HEK293T (cell line): Measurements from ENCODE around the gene SNAP29.
"Not testable (repeated sequence)": the region's sequence is repeated elsewhere in the genome, so short reads cannot be mapped to it uniquely, and the experiment has no call there.

Experiments
- CTCF ChIA-PET: fragments of 350-600 bp; formaldehyde crosslinking; extraction: SDS; loops from one replicate; lab custom pipeline; 2021; ENCODE audit warnings: antibody characterized with exemption, inconsistent platforms; lab: Yijun Ruan, JAX
- POLR2A ChIA-PET: fragments of 350-600 bp; formaldehyde crosslinking; extraction: SDS; loops from one replicate; lab custom pipeline; 2020; ENCODE audit warnings: antibody characterized with exemption, inconsistent platforms; lab: Yijun Ruan, JAX
- DNase-seq: peaks from one replicate; pipeline ENCODE4 v3.0.0; 2012; ENCODE audit warnings: mixed read lengths; ENCODE audit errors: extremely low spot score
- ARNT ChIP-seq: fragments of 450-650 bp; IDR thresholded peaks from 2 replicates; pipeline ENCODE4 v1.6.1; 2017; ENCODE audit warnings: mild to moderate bottlenecking
- BHLHE40 ChIP-seq: fragments of 450-650 bp; IDR thresholded peaks from 2 replicates; pipeline ENCODE4 v1.6.1; 2016; ENCODE audit warnings: mild to moderate bottlenecking, moderate library complexity, borderline replicate concordance
- CTBP1 ChIP-seq: fragments of 450-650 bp; IDR thresholded peaks from 2 replicates; pipeline ENCODE4 v1.6.1; 2016; ENCODE audit warnings: borderline replicate concordance
- ELF4 ChIP-seq: fragments of 450-650 bp; IDR thresholded peaks from 2 replicates; pipeline ENCODE4 v1.6.1; 2017; ENCODE audit warnings: antibody characterized with exemption
- FOXA1 ChIP-seq: fragments of 450-650 bp; IDR thresholded peaks from 2 replicates; pipeline ENCODE4 v1.6.1; 2016; ENCODE audit warnings: mild to moderate bottlenecking
- FOXK2 ChIP-seq: fragments of 450-650 bp; IDR thresholded peaks from 2 replicates; pipeline ENCODE4 v1.6.1; 2016; ENCODE audit warnings: mild to moderate bottlenecking
- FOXM1 ChIP-seq: fragments of 450-650 bp; IDR thresholded peaks from 2 replicates; pipeline ENCODE4 v1.6.1; 2017; ENCODE audit warnings: mild to moderate bottlenecking, borderline replicate concordance
- HDGF ChIP-seq: fragments of 450-650 bp; IDR thresholded peaks from 2 replicates; pipeline ENCODE4 v1.6.1; 2017; ENCODE audit warnings: antibody characterized with exemption, borderline replicate concordance
- L3MBTL2 ChIP-seq: fragments of 450-650 bp; conservative IDR thresholded peaks from 2 replicates; pipeline ENCODE4 v1.6.1; 2016; ENCODE audit warnings: mild to moderate bottlenecking
- LEF1 ChIP-seq: fragments of 450-650 bp; IDR thresholded peaks from 2 replicates; pipeline ENCODE4 v1.6.1; 2017; ENCODE audit warnings: mild to moderate bottlenecking, borderline replicate concordance
- NFRKB ChIP-seq: fragments of 450-650 bp; IDR thresholded peaks from 2 replicates; pipeline ENCODE4 v1.6.1; 2016; ENCODE audit warnings: mild to moderate bottlenecking, moderate library complexity
- PKNOX1 ChIP-seq: fragments of 450-650 bp; IDR thresholded peaks from 2 replicates; pipeline ENCODE4 v1.6.1; 2016
- SP1 ChIP-seq: fragments of 450-650 bp; IDR thresholded peaks from 2 replicates; pipeline ENCODE4 v1.6.1; 2017
- SUZ12 ChIP-seq: fragments of 450-650 bp; IDR thresholded peaks from 2 replicates; pipeline ENCODE4 v1.6.1; 2016; ENCODE audit warnings: mild to moderate bottlenecking
- TARDBP ChIP-seq: fragments of 450-650 bp; IDR thresholded peaks from 2 replicates; pipeline ENCODE4 v1.6.1; 2016
- ZNF384 ChIP-seq: fragments of 450-650 bp; IDR thresholded peaks from 2 replicates; pipeline ENCODE4 v1.6.1; 2016

SNAP29 gene

GRCh38 chr22:20819471-20819870 lies 39.3 kb upstream of the SNAP29 start:
- no peak for DNase-seq
- TF ChIP-seq ZNF384 (no peak), HDGF (no peak), PKNOX1 (no peak), CTBP1 (no peak), SP1 (no peak), ELF4 (no peak), ARNT (no peak), NFRKB (no peak)
- CTCF ChIA-PET = interaction anchor here (0.6 kb wide), 1 partner anchor 98 kb away, joined by 3 read pairs; the partner anchor contains the start of gene CRKL
- POLR2A ChIA-PET = no interaction called here

GRCh38 chr22:20821717-20822239 lies 37.0 kb upstream of the SNAP29 start:
- CTCF ChIA-PET, DNase-seq: not testable (repeated sequence)
- POLR2A ChIA-PET = interaction anchor here (0.5 kb wide), 1 partner anchor 118 kb away, joined by 3 read pairs; no protein-coding TSS in a partner anchor

GRCh38 chr22:20822240-20822639 lies 36.6 kb upstream of the SNAP29 start:
- POLR2A ChIA-PET = interaction anchor here (0.5 to 0.6 kb wide), 2 partner anchors 16 to 118 kb away, joined by 3 read pairs; no protein-coding TSS in a partner anchor
- DNase-seq = no peak
- no peak for TF ChIP-seq PKNOX1
- TF ChIP-seq CTBP1 = no peak
- no peak for TF ChIP-seq SUZ12
- no peak for TF ChIP-seq LEF1
- TF ChIP-seq ELF4 = no peak
- no peak for TF ChIP-seq ARNT
- TF ChIP-seq FOXK2 = no peak
- no peak for TF ChIP-seq FOXM1
- no peak for TF ChIP-seq ZNF384
- TF ChIP-seq SP1 = no peak
- no peak for TF ChIP-seq BHLHE40
- CTCF ChIA-PET = no interaction called here

- ChIA-PET CTCF (no interaction called here), POLR2A (no interaction called here)
- DNase-seq = no peak
- TF ChIP-seq FOXA1 (no peak), BHLHE40 (no peak), CTBP1 (no peak), FOXM1 (no peak), NFRKB (no peak), LEF1 (no peak), PKNOX1 (no peak), SP1 (no peak), FOXK2 (no peak), ELF4 (no peak), L3MBTL2 (no peak), ARNT (no peak), SUZ12 (no peak), TARDBP (no peak), ZNF384 (no peak), HDGF (no peak)
Observed at GRCh38 chr22:20823264-20823663, 35.5 kb upstream of the SNAP29 start.

- CTCF ChIA-PET = interaction anchor here (0.6 kb wide), 1 partner anchor 208 kb away, joined by 3 read pairs; no protein-coding TSS in a partner anchor
- POLR2A ChIA-PET = interaction anchor here (0.6 kb wide), 1 partner anchor 28 kb away, joined by 3 read pairs; no protein-coding TSS in a partner anchor
- DNase-seq = not testable (repeated sequence)
Observed at GRCh38 chr22:20825216-20825615, 33.6 kb upstream of the SNAP29 start.

- TF ChIP-seq TARDBP (no peak), PKNOX1 (no peak)
- no peak for DNase-seq
- ChIA-PET CTCF (interaction anchor here (0.6 kb wide), 1 partner anchor 208 kb away, joined by 3 read pairs; no protein-coding TSS in a partner anchor), POLR2A (no interaction called here)
Observed at GRCh38 chr22:20825624-20826023, 33.2 kb upstream of the SNAP29 start.

- DNase-seq, CTCF ChIA-PET, POLR2A ChIA-PET: not testable (repeated sequence)
Observed at GRCh38 chr22:20826373-20827152, 32.2 kb upstream of the SNAP29 start.
